K562 (cell line): ENCODE measurements around the gene PPP2R3B. TPM values are rescaled to one million over a fixed set of nuclear protein-coding genes. Genes with fewer than 3 reads are reported as not detected.

ENCODE experiments used
- ATAC-seq: fragments of 200-7000 bp; cut with Tn5 transposase; 3 replicates; pipeline ENCODE4 v1.9.1; 2020; ENCODE audit warnings: moderate library complexity
- BruUV-seq: library from RNA; stranded (reverse); fragments of 400-500 nt; replicated peaks from 2 replicates; lab custom pipeline; 2021; lab: Mats Ljungman, UMichigan
- CTCF ChIA-PET: fragments of 300-600 bp; formaldehyde crosslinking; extraction: SDS; loops from one replicate; lab custom pipeline; 2021; ENCODE audit warnings: low intra/inter-chr PET ratio; lab: Yijun Ruan, JAX
- POLR2A ChIA-PET: fragments of 300-600, 350-650 bp; sonication (Branson Sonifier 250); formaldehyde crosslinking; extraction: SDS; loops from one replicate; lab custom pipeline; 2021; ENCODE audit warnings: antibody characterized with exemption, inconsistent platforms; lab: Yijun Ruan, JAX
- DNase-seq, 4 experiments: peaks; one replicate each; pipeline versions ENCODE4 v3.0.0 to v3.0.0-alpha.2; 2011 to 2018; ENCODE audit warnings: low spot score in 3 of 4, mixed read lengths in 3 of 4; ENCODE audit errors: extremely low read depth in 1 of 4
- FAIRE-seq: peaks from 2 replicates; lab custom pipeline; 2011; peaks lifted over from hg19 to GRCh38; lab: Jason Lieb, UNC
- H2AFZ ChIP-seq: 2 replicates; pipeline ENCODE4 v1.6.0; 2011; ENCODE audit warnings: low read depth, low read length, control low read depth, inconsistent platforms
- H3K27ac ChIP-seq: fragments of 200-600 bp; 3 replicates; pipeline ENCODE4 v1.8.0; 2011; ENCODE audit warnings: low read depth, mild to moderate bottlenecking, control low read depth, inconsistent platforms, low read length, moderate library complexity, mixed read lengths; ENCODE audit errors: extremely low read depth
- H3K27me3 ChIP-seq, 2 experiments: fragments of 300-600 bp in 1 of 2; 2 replicates in 1 of 2; 3 replicates in 1 of 2; pipeline versions ENCODE4 v1.6.0 to v1.8.0; 2011; ENCODE audit warnings: inconsistent platforms in 2 of 2, low read length in 2 of 2, mild to moderate bottlenecking in 1 of 2, mixed read lengths in 1 of 2, moderate library complexity in 1 of 2; ENCODE audit not compliant: control insufficient read depth in 2 of 2, insufficient read depth in 2 of 2
- H3K36me3 ChIP-seq: fragments of 300-600 bp; 3 replicates; pipeline ENCODE4 v1.8.0; 2011; ENCODE audit warnings: mild to moderate bottlenecking, low read length, inconsistent platforms; ENCODE audit not compliant: control insufficient read depth, insufficient read depth
- H3K4me1 ChIP-seq, 2 experiments: fragments of 200-600 bp in 1 of 2; replicated peaks in 1 of 2; 2 replicates in 1 of 2; 3 replicates in 1 of 2; pipeline versions ENCODE4 v1.5.1 to v1.8.0; 2011; ENCODE audit warnings: inconsistent platforms in 2 of 2, low read length in 2 of 2, mild to moderate bottlenecking in 1 of 2, mixed read lengths in 1 of 2, moderate library complexity in 1 of 2; ENCODE audit not compliant: control insufficient read depth in 2 of 2, insufficient read depth in 2 of 2
- H3K4me2 ChIP-seq: 2 replicates; pipeline ENCODE4 v1.6.1; 2011; ENCODE audit warnings: low read length, control low read depth, inconsistent platforms, mixed read lengths; ENCODE audit not compliant: insufficient read depth
- H3K4me3 ChIP-seq: fragments of 200-600 bp; sonication (generic), shearing (Covaris generic); 2 replicates; pipeline ENCODE4 v1.5.1; 2016; ENCODE audit warnings: control low read depth, inconsistent platforms
- H3K79me2 ChIP-seq: fragments of 200-600 bp; 3 replicates; pipeline ENCODE4 v1.8.0; 2011; ENCODE audit warnings: low read length, inconsistent platforms; ENCODE audit not compliant: control insufficient read depth, insufficient read depth
- H3K9ac ChIP-seq, 2 experiments: 2 replicates each; pipeline versions ENCODE4 v1.6.0 to v1.6.1; 2011; ENCODE audit warnings: low read depth in 2 of 2, low read length in 2 of 2, control low read depth in 1 of 2, inconsistent platforms in 1 of 2, mild to moderate bottlenecking in 1 of 2, mixed read lengths in 1 of 2; ENCODE audit not compliant: insufficient read depth in 1 of 2
- H3K9me1 ChIP-seq: one replicate; pipeline ENCODE4 v1.6.0; 2011; ENCODE audit warnings: inconsistent platforms, mild to moderate bottlenecking, low read length, moderate library complexity; ENCODE audit not compliant: control insufficient read depth, insufficient read depth
- H3K9me3 ChIP-seq: replicated peaks from 2 replicates; pipeline ENCODE4 v1.5.1; 2011; ENCODE audit warnings: low read depth, low read length, inconsistent platforms; ENCODE audit not compliant: control insufficient read depth, insufficient read depth
- H4K20me1 ChIP-seq: replicated peaks from 2 replicates; pipeline ENCODE4 v1.6.1; 2011; ENCODE audit warnings: low read length, inconsistent platforms, mixed read lengths; ENCODE audit not compliant: control insufficient read depth, insufficient read depth
- CREBBP ChIP-seq: IDR thresholded peaks from one replicate; pipeline ENCODE4 v1.6.1; 2012; ENCODE audit warnings: low read depth, mild to moderate bottlenecking, control low read depth, inconsistent platforms, low read length
- ETS2 ChIP-seq: IDR thresholded peaks from 2 replicates; pipeline ENCODE4 v1.6.1; 2016; ENCODE audit warnings: borderline replicate concordance, missing genetic modification characterization, mild to moderate bottlenecking, moderate library complexity, missing compliant biosample characterization; ENCODE audit not compliant: poor library complexity, severe bottlenecking
- FOXP1 ChIP-seq: sonication (generic); formaldehyde crosslinking; IDR thresholded peaks from 2 replicates; pipeline ENCODE4 v1.8.0; 2022; ENCODE audit warnings: mild to moderate bottlenecking, missing genetic modification reagents
- HLTF ChIP-seq: fragments of 450-650 bp; IDR thresholded peaks from 2 replicates; pipeline ENCODE4 v1.6.1; 2016
- HNRNPLL ChIP-seq: fragments of 200-400 bp; formaldehyde crosslinking; IDR thresholded peaks from 2 replicates; pipeline ENCODE4 v1.6.1; 2017; ENCODE audit warnings: low read length, low read depth, mild to moderate bottlenecking; ENCODE audit not compliant: poor library complexity, severe bottlenecking
- HNRNPUL1 ChIP-seq: fragments of 200-400 bp; formaldehyde crosslinking; IDR thresholded peaks from 2 replicates; pipeline ENCODE4 v1.6.1; 2017; ENCODE audit warnings: low read length
- RCOR1 ChIP-seq, 2 experiments: IDR thresholded peaks; 2 replicates each; pipeline ENCODE4 v1.6.1; 2012; ENCODE audit warnings: low read depth in 2 of 2, low read length in 2 of 2, borderline replicate concordance in 1 of 2, improper control_type of control experiment in 1 of 2
- SAFB ChIP-seq: fragments of 200-400 bp; formaldehyde crosslinking; IDR thresholded peaks from 2 replicates; pipeline ENCODE4 v1.6.1; 2017; ENCODE audit warnings: low read depth, low read length, borderline replicate concordance
- SNIP1 ChIP-seq: fragments of 450-650 bp; IDR thresholded peaks from 2 replicates; pipeline ENCODE4 v1.7.1; 2017; ENCODE audit warnings: low read depth, mild to moderate bottlenecking
- SRSF3 ChIP-seq: fragments of 200-400 bp; formaldehyde crosslinking; IDR thresholded peaks from 2 replicates; pipeline ENCODE4 v1.6.1; 2016; ENCODE audit warnings: mild to moderate bottlenecking, low read length, moderate library complexity; ENCODE audit not compliant: insufficient read depth
- ZKSCAN8 ChIP-seq: fragments of 200-800 bp; sonication (Bioruptor generic); IDR thresholded peaks from 2 replicates; pipeline ENCODE4 v1.6.1; 2016; ENCODE audit warnings: missing genetic modification characterization, missing compliant biosample characterization
- ZNF134 ChIP-seq: fragments of 250-450 bp; sonication (Bioruptor Pico); conservative IDR thresholded peaks from 2 replicates; pipeline ENCODE4 v1.4.0; 2020
- ZNF224 ChIP-seq: sonication (generic); formaldehyde crosslinking; IDR thresholded peaks from 2 replicates; pipeline ENCODE4 v1.8.0; 2022; ENCODE audit warnings: mild to moderate bottlenecking, missing genetic modification reagents
- ZNF668 ChIP-seq: fragments of 250-450 bp; sonication (Bioruptor Pico); IDR thresholded peaks from 2 replicates; pipeline ENCODE4 v1.8.0; 2022; ENCODE audit warnings: mild to moderate bottlenecking, inconsistent platforms
- WGBS: fragments of 100-300 bp; shearing (Covaris generic); methylation state at CpG from one replicate; pipeline ENCODE4 v1.1.6; 2016; ENCODE audit warnings: low coverage, mixed read lengths; ENCODE audit not compliant: insufficient coverage; ENCODE audit errors: missing lambda C conversion rate; 5-methylcytosine and 5-hydroxymethylcytosine counted together
- in situ Hi-C: fragments of 300-500 bp; cut with MboI; formaldehyde crosslinking; loops from 4 replicates; pipeline ENCODE4 v1.15.0; 2018; ENCODE audit warnings: inconsistent platforms, mixed read lengths
- intact Hi-C: fragments of 100-400 bp; cut with micrococcal nuclease; formaldehyde crosslinking; loops from 2 replicates; pipeline ENCODE4 v1.14.2; 2022
- polyA plus RNA-seq, 8 experiments: library from polyadenylated mRNA; depleted of rRNA in 4 of 8; stranded (reverse) in 5 of 8; unstranded in 3 of 8; fragments of >200 nt; fragmentation: Nextera tagmentation in 2 of 8; fragmentation: Illumina TruSeq in 1 of 8; extraction: Ambion mirVana in 2 of 8; extraction: Trizol in 1 of 8; gene quantifications; 2 replicates each; pipeline versions ENCODE4 v1.2.1 to v1.2.3, GENCODE V29; 2011 to 2014; ENCODE audit warnings: inconsistent platforms in 1 of 8, missing spikeins in 1 of 8
- total RNA-seq, 7 experiments: library from RNA; depleted of rRNA in 6 of 7; stranded (reverse); fragments of >200 nt in 6 of 7; fragmentation: Illumina TruSeq in 2 of 7; extraction: Trizol in 2 of 7; gene quantifications; 2 replicates each; pipeline versions ENCODE4 v1.2.1 to v1.2.3, GENCODE V29; 2011 to 2021; ENCODE audit warnings: low replicate concordance in 1 of 7
- TF ChIP-seq, protein P1 (sequence below): fragments of 450-650 bp; formaldehyde crosslinking; IDR thresholded peaks from 2 replicates; pipeline ENCODE4 v1.4.0; 2020; ENCODE audit warnings: mild to moderate bottlenecking, moderate library complexity
- TF ChIP-seq, protein P2 (sequence below): conservative IDR thresholded peaks from 2 replicates; pipeline ENCODE4 v1.6.1; 2011; ENCODE audit warnings: low read depth, mild to moderate bottlenecking, low read length; ENCODE audit not compliant: control insufficient read depth
- TF ChIP-seq, protein P3 (sequence below), 3 experiments: fragments of 200-800 bp in 1 of 3; sonication (Bioruptor generic) in 1 of 3; sonication (generic) in 1 of 3; formaldehyde crosslinking in 1 of 3; IDR thresholded peaks; 2 replicates each; pipeline versions ENCODE4 v1.6.1 to v1.8.0; 2016 to 2022; ENCODE audit warnings: mild to moderate bottlenecking in 2 of 3, missing compliant biosample characterization in 2 of 3, missing genetic modification characterization in 2 of 3, missing genetic modification reagents in 1 of 3

The PPP2R3B gene
- total and polyA plus RNA-seq, 9 of the 15 experiments (the other 6 are each of a cell fraction or from before 2014, with no cell fraction given): 0.04 to 18.2 (median 8.2) TPM; not detected in 1

DNA sequence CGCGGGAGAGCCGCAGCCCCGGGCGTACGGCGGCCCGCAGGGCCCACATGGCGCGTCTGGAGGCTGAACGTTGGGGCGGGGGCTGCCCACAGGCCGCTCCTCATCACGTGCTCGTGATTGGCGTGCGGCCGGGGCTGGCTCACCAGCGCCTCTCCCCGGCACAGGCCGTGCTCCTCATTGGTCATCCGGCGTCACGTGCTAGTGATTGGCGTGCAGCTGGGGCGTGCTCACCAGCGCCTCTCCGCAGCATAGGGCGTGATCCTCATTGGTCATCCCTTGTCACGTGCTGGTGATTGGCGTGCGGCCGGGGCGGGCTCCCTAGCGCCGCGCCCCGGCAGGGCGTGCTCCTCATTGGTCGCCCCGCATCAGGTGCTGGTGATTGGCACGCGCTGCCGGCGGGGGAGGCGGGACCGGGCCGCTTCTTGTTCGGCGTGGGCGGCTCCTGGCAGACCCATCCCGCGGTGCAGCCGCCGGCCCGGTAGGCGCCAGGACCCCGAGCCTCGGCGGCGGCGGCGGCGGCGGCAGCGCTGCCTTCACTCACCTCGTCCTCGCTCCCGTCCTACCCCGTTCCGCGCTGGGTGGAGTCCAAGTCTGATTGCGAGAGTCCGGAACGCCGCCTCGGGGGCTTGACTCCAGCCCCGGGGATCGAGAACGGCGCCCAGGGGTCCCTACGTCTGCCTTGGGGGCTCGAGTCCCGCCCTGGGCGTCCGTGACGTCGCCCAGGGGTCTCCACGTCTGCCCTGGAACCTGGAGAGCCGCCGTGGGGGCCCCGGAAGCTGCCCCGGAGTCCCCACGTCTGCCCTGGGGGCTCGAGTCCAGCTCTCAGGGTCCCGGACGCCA is 67.7 kb downstream of the PPP2R3B start, which contains the start of gene GTPBP6:
TSS of gene GTPBP6 (minus strand) at position 58 of the 840 bp plus-strand sequence. CDS start at position 49, 9 bp downstream.
- under 1% methylated on average over 24 of the region's 97 CpGs for WGBS
- Histone ChIP-seq H3K4me2 (peak within 1 kb of the TSS; percentile 76), H3K4me3 (peak within 1 kb of the TSS; percentile 75), H4K20me1 (no peaks in the 10 kb centered on the region), H2AFZ (peak within 1 kb of the TSS; percentile 70), H3K9ac (peak within 1 kb of the TSS; percentile 87 to 96), H3K4me1 (peaks cover 5 to 35% of the 10 kb centered on the region in 2 experiments; a peak in 4 of 5 replicates), H3K9me1 (no peaks in the 10 kb centered on the region), H3K27me3 (no peaks in the 10 kb centered on the region), H3K36me3 (peaks cover 20% of the 10 kb centered on the region; the same call in 2 of the 3 replicates), H3K27ac (peak within 1 kb of the TSS; percentile 94), H3K9me3 (no peaks in the 10 kb centered on the region), H3K79me2 (peaks cover 30% of the 10 kb centered on the region)
- CTCF ChIA-PET: no interaction called here
- peak; percentile 82 for ATAC-seq
- in situ Hi-C loops: no loop called here
- peak; percentile 76 to 98 (median 86) for DNase-seq
- TSS peak; percentile 70 for BruUV-seq
- POLR2A ChIA-PET: no interaction called here
- intact Hi-C loops: loop anchor here (1.0 kb wide), 1 partner anchor 36 kb away; no protein-coding TSS in a partner anchor
- no peak for FAIRE-seq
- TF ChIP-seq SAFB (no peak), HNRNPLL (no peak), ZNF668 (CRISPR knock-in tag) (no peak), ZKSCAN8 (CRISPR knock-in tag) (no peak), CREBBP (no peak), HLTF (no peak), FOXP1 (CRISPR knock-in tag) (no peak), ZNF224 (CRISPR knock-in tag) (no peak), ETS2 (tag) (no peak), RCOR1 (IDR thresholded peaks at IDR 0.05; ENCODE audit: borderline replicate concordance in 1 of 2, low read depth in 2 of 2, low read length in 2 of 2) (no peak), SNIP1 (no peak), ZNF134 (CRISPR knock-in tag) (peak; percentile 75), SRSF3 (no peak), HNRNPUL1 (no peak)
- TF ChIP-seq, protein P1, sequence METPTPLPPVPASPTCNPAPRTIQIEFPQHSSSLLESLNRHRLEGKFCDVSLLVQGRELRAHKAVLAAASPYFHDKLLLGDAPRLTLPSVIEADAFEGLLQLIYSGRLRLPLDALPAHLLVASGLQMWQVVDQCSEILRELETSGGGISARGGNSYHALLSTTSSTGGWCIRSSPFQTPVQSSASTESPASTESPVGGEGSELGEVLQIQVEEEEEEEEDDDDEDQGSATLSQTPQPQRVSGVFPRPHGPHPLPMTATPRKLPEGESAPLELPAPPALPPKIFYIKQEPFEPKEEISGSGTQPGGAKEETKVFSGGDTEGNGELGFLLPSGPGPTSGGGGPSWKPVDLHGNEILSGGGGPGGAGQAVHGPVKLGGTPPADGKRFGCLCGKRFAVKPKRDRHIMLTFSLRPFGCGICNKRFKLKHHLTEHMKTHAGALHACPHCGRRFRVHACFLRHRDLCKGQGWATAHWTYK (CRISPR knock-in tag): peak; percentile 44; the same call in 1 of the 2 replicates
- TF ChIP-seq, protein P2, sequence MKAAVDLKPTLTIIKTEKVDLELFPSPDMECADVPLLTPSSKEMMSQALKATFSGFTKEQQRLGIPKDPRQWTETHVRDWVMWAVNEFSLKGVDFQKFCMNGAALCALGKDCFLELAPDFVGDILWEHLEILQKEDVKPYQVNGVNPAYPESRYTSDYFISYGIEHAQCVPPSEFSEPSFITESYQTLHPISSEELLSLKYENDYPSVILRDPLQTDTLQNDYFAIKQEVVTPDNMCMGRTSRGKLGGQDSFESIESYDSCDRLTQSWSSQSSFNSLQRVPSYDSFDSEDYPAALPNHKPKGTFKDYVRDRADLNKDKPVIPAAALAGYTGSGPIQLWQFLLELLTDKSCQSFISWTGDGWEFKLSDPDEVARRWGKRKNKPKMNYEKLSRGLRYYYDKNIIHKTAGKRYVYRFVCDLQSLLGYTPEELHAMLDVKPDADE: no peak
- TF ChIP-seq, protein P3, sequence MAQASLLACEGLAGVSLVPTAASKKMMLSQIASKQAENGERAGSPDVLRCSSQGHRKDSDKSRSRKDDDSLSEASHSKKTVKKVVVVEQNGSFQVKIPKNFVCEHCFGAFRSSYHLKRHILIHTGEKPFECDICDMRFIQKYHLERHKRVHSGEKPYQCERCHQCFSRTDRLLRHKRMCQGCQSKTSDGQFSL (CRISPR knock-in tag; IDR thresholded peaks at IDR 0.05): no peak
- TF ChIP-seq, protein P3 (tag; IDR thresholded peaks at IDR 0.05): no peak
